ENCODE data around the gene DENND1A.

Gene DENND1A

GRCh38 chr9:123425836-123426365 lies 504.0 kb downstream of the DENND1A start:
- DNase-seq (ENCODE audit: extremely low spot score) = no peak
- TF ChIP-seq HDGF (IDR thresholded peaks at IDR 0.05; ENCODE audit: borderline replicate concordance) = no peak
- TF ChIP-seq SP1 (IDR thresholded peaks at IDR 0.05) = no peak
- no peak for TF ChIP-seq FOXM1 (IDR thresholded peaks at IDR 0.05; ENCODE audit: borderline replicate concordance)
- no peak for TF ChIP-seq PKNOX1 (IDR thresholded peaks at IDR 0.05)
- no peak for TF ChIP-seq FOXK2 (IDR thresholded peaks at IDR 0.05)
- TF ChIP-seq SUZ12 (IDR thresholded peaks at IDR 0.05) = no peak
- no peak for TF ChIP-seq ELF4 (IDR thresholded peaks at IDR 0.05)
- TF ChIP-seq L3MBTL2 (conservative IDR thresholded peaks at IDR 0.05) = no peak
- TF ChIP-seq TARDBP (IDR thresholded peaks at IDR 0.05) = no peak
- no peak for TF ChIP-seq CTBP1 (IDR thresholded peaks at IDR 0.05; ENCODE audit: borderline replicate concordance)
- TF ChIP-seq NFRKB (IDR thresholded peaks at IDR 0.05) = no peak
- TF ChIP-seq BHLHE40 (IDR thresholded peaks at IDR 0.05; ENCODE audit: borderline replicate concordance) = no peak
- no peak for TF ChIP-seq LEF1 (IDR thresholded peaks at IDR 0.05; ENCODE audit: borderline replicate concordance)
- TF ChIP-seq ZNF384 (IDR thresholded peaks at IDR 0.05) = no peak
- TF ChIP-seq FOXA1 (IDR thresholded peaks at IDR 0.05) = no peak
- TF ChIP-seq ARNT (IDR thresholded peaks at IDR 0.05) = no peak
- POLR2A ChIA-PET = no interaction called here
- CTCF ChIA-PET = interaction anchor here (0.6 kb wide), 1 partner anchor 151 kb away, joined by 3 read pairs; no protein-coding TSS in a partner anchor

DNA sequence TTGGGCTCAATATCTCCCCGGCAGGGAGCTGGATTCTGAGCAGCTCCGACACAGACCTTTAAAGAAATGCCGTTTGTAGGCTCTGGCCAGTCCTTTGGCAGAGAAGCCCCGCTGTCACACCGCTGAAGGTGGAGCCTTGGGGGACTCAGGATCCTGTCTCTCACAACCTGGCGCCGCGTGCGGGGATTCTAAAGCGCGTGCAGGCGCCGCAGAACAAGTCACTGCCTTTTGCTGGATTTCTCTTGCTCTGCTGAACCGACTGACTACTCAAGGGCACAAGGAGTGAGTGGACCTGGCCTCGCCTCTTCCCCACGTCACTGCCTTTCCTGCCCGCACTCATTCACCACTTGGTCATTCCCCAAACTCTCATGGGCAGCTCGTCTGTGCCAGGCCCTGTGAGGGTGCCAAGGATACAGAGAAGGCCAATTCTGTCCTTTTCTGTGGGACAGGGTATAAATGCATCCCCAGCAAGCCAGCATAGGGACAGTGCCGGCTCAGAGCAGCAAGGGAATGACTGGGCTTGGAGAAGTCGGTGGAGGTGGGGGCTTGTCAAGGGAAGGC lies 504.6 kb downstream of the DENND1A start:
- CTCF ChIA-PET = no interaction called here
- no peak for DNase-seq (ENCODE audit: extremely low spot score)
- TF ChIP-seq NFRKB (IDR thresholded peaks at IDR 0.05) (no peak), TARDBP (IDR thresholded peaks at IDR 0.05) (no peak), HDGF (IDR thresholded peaks at IDR 0.05; ENCODE audit: borderline replicate concordance) (no peak), L3MBTL2 (conservative IDR thresholded peaks at IDR 0.05) (no peak), BHLHE40 (IDR thresholded peaks at IDR 0.05; ENCODE audit: borderline replicate concordance) (no peak), FOXK2 (IDR thresholded peaks at IDR 0.05) (no peak), ARNT (IDR thresholded peaks at IDR 0.05) (no peak)
- POLR2A ChIA-PET = no interaction called here

- ChIA-PET CTCF (no interaction called here), POLR2A (no interaction called here)
- DNase-seq (ENCODE audit: extremely low spot score) = no peak
- TF ChIP-seq L3MBTL2 (conservative IDR thresholded peaks at IDR 0.05) (no peak), SP1 (IDR thresholded peaks at IDR 0.05) (no peak), TARDBP (IDR thresholded peaks at IDR 0.05) (no peak), ARNT (IDR thresholded peaks at IDR 0.05) (no peak), LEF1 (IDR thresholded peaks at IDR 0.05; ENCODE audit: borderline replicate concordance) (no peak), FOXK2 (IDR thresholded peaks at IDR 0.05) (no peak), ZNF384 (IDR thresholded peaks at IDR 0.05) (no peak), FOXA1 (IDR thresholded peaks at IDR 0.05) (no peak), FOXM1 (IDR thresholded peaks at IDR 0.05; ENCODE audit: borderline replicate concordance) (no peak), PKNOX1 (IDR thresholded peaks at IDR 0.05) (no peak), CTBP1 (IDR thresholded peaks at IDR 0.05; ENCODE audit: borderline replicate concordance) (no peak), HDGF (IDR thresholded peaks at IDR 0.05; ENCODE audit: borderline replicate concordance) (no peak), BHLHE40 (IDR thresholded peaks at IDR 0.05; ENCODE audit: borderline replicate concordance) (no peak), SUZ12 (IDR thresholded peaks at IDR 0.05) (no peak), NFRKB (IDR thresholded peaks at IDR 0.05) (no peak), ELF4 (IDR thresholded peaks at IDR 0.05) (no peak)
Observed at GRCh38 chr9:123424552-123425225, 505.2 kb downstream of the DENND1A start.

- POLR2A ChIA-PET = no interaction called here
- TF ChIP-seq NFRKB (IDR thresholded peaks at IDR 0.05) (no peak), TARDBP (IDR thresholded peaks at IDR 0.05) (no peak), FOXM1 (IDR thresholded peaks at IDR 0.05; ENCODE audit: borderline replicate concordance) (no peak), FOXK2 (IDR thresholded peaks at IDR 0.05) (no peak), LEF1 (IDR thresholded peaks at IDR 0.05; ENCODE audit: borderline replicate concordance) (no peak), SP1 (IDR thresholded peaks at IDR 0.05) (no peak), CTBP1 (IDR thresholded peaks at IDR 0.05; ENCODE audit: borderline replicate concordance) (no peak), FOXA1 (IDR thresholded peaks at IDR 0.05) (no peak), SUZ12 (IDR thresholded peaks at IDR 0.05) (no peak), ZNF384 (IDR thresholded peaks at IDR 0.05) (no peak), PKNOX1 (IDR thresholded peaks at IDR 0.05) (no peak), ELF4 (IDR thresholded peaks at IDR 0.05) (no peak), L3MBTL2 (conservative IDR thresholded peaks at IDR 0.05) (no peak), HDGF (IDR thresholded peaks at IDR 0.05; ENCODE audit: borderline replicate concordance) (no peak)
- CTCF ChIA-PET = no interaction called here
- no peak for DNase-seq (ENCODE audit: extremely low spot score)
Observed at GRCh38 chr9:123424131-123424530, 505.8 kb downstream of the DENND1A start.

- POLR2A ChIA-PET = no interaction called here
- TF ChIP-seq PKNOX1 (IDR thresholded peaks at IDR 0.05) (no peak), BHLHE40 (IDR thresholded peaks at IDR 0.05; ENCODE audit: borderline replicate concordance) (no peak), NFRKB (IDR thresholded peaks at IDR 0.05) (no peak), FOXM1 (IDR thresholded peaks at IDR 0.05; ENCODE audit: borderline replicate concordance) (no peak), LEF1 (IDR thresholded peaks at IDR 0.05; ENCODE audit: borderline replicate concordance) (no peak), ZNF384 (IDR thresholded peaks at IDR 0.05) (no peak), SP1 (IDR thresholded peaks at IDR 0.05) (no peak), FOXA1 (IDR thresholded peaks at IDR 0.05) (no peak), L3MBTL2 (conservative IDR thresholded peaks at IDR 0.05) (no peak), FOXK2 (IDR thresholded peaks at IDR 0.05) (no peak), ELF4 (IDR thresholded peaks at IDR 0.05) (no peak), SUZ12 (IDR thresholded peaks at IDR 0.05) (no peak)
- DNase-seq (ENCODE audit: extremely low spot score) = no peak
- CTCF ChIA-PET = no interaction called here
Observed at GRCh38 chr9:123423311-123423640, 506.6 kb downstream of the DENND1A start.

Measured in HEK293T (cell line).